Peyer's patch (tissue), 4 donors: ENCODE measurements around the gene SPON1.

Experiments
- POLR2A ChIP-seq, 2 donors: fragments of 450-650 bp; IDR thresholded peaks; one replicate each; pipeline ENCODE4 v1.5.1; 2017; ENCODE audit warnings: antibody characterized with exemption in 2 of 2, mild to moderate bottlenecking in 2 of 2, moderate library complexity in 2 of 2
- TF ChIP-seq, protein P1 (sequence below), 6 experiments: fragments of 450-650 bp in 4 of 6; fragments of 200-600 bp in 2 of 6; sonication (generic) in 1 of 6; IDR thresholded peaks; one replicate each; pipeline ENCODE4 v1.5.1; 2017 to 2019; ENCODE audit warnings: antibody characterized with exemption in 6 of 6, mild to moderate bottlenecking in 3 of 6, moderate library complexity in 1 of 6

GRCh38 chr11:14061721-14062120 lies 99.2 kb downstream of the SPON1 start:
- TF ChIP-seq, protein P1, sequence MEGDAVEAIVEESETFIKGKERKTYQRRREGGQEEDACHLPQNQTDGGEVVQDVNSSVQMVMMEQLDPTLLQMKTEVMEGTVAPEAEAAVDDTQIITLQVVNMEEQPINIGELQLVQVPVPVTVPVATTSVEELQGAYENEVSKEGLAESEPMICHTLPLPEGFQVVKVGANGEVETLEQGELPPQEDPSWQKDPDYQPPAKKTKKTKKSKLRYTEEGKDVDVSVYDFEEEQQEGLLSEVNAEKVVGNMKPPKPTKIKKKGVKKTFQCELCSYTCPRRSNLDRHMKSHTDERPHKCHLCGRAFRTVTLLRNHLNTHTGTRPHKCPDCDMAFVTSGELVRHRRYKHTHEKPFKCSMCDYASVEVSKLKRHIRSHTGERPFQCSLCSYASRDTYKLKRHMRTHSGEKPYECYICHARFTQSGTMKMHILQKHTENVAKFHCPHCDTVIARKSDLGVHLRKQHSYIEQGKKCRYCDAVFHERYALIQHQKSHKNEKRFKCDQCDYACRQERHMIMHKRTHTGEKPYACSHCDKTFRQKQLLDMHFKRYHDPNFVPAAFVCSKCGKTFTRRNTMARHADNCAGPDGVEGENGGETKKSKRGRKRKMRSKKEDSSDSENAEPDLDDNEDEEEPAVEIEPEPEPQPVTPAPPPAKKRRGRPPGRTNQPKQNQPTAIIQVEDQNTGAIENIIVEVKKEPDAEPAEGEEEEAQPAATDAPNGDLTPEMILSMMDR (IDR thresholded peaks at IDR 0.05) = no peak
- TF ChIP-seq POLR2A (IDR thresholded peaks at IDR 0.05) = no peak
